LNCAP (cell line): Measurements from ENCODE around the gene EIF4E2.
A peak's percentile ranks its signal among the peaks of the same experiment; 100 is the strongest.

Experiments
- TF ChIP-seq, protein P1 (sequence below): fragments of 450-650 bp; IDR thresholded peaks from 2 replicates; pipeline ENCODE4 v1.5.1; 2017; ENCODE audit warnings: mild to moderate bottlenecking

Gene EIF4E2

DNA sequence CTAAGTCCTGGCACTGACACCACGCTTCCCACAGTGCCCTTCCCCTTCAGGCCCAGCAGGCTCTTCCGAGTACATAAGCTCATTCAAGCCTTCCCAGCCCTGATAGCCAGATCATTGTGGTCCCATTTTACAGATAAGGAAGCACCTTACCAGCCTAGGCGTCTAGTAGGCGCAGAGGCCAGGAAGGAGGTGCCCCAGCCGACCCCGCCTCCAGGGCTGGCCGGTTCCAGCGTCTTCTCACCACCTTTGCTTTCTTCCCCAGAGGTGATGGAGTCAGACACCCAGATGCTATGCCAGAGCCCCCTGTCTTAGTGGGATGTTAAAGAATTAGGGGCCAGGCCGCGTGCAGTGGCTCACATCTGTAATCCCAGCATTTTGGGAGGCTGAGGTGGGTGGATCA, 54.0 kb downstream of the EIF4E2 start:
- TF ChIP-seq, protein P1, sequence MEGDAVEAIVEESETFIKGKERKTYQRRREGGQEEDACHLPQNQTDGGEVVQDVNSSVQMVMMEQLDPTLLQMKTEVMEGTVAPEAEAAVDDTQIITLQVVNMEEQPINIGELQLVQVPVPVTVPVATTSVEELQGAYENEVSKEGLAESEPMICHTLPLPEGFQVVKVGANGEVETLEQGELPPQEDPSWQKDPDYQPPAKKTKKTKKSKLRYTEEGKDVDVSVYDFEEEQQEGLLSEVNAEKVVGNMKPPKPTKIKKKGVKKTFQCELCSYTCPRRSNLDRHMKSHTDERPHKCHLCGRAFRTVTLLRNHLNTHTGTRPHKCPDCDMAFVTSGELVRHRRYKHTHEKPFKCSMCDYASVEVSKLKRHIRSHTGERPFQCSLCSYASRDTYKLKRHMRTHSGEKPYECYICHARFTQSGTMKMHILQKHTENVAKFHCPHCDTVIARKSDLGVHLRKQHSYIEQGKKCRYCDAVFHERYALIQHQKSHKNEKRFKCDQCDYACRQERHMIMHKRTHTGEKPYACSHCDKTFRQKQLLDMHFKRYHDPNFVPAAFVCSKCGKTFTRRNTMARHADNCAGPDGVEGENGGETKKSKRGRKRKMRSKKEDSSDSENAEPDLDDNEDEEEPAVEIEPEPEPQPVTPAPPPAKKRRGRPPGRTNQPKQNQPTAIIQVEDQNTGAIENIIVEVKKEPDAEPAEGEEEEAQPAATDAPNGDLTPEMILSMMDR = no peak

DNA sequence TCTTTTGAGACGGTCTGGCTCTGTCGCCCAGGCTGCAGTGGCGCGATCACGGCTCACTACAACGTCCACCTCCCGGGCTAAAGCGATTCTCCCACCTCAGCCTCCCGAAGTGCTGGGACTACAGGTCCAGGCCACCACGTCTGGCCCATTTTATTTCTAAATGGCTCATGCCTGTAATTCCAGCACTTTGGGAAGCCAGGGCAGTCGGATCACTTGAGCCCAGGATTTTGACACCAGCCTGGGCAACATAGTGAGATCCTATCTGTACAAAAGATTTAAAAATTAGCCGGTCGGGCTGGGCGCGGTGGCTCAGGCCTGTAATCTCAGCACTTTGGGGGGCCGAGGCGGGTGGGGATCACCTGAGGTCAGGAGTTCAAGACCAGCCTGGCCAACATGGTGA, 56.5 kb downstream of the EIF4E2 start:
- TF ChIP-seq, protein P1 = no peak

DNA sequence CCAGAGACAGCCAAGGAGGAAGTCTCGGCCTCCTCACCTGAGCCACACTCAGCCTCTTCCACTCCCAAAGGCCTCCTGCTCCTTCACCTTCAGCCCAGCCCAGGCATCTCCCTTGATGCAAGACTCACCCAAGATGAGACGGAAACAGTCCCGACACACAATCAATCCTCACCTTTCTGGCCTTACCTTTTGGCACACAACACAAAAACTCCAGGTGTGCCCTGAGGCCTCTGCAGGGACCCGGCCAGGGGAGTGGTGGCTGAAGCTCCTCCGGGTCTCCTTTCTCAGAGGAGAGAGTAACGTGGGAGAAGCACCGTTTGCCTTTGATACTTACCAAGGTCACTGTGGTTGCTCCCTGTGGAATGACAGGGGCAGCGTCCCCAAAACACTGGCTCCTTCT, 59.1 kb downstream of the EIF4E2 start:
- TF ChIP-seq, protein P1 = no peak

DNA sequence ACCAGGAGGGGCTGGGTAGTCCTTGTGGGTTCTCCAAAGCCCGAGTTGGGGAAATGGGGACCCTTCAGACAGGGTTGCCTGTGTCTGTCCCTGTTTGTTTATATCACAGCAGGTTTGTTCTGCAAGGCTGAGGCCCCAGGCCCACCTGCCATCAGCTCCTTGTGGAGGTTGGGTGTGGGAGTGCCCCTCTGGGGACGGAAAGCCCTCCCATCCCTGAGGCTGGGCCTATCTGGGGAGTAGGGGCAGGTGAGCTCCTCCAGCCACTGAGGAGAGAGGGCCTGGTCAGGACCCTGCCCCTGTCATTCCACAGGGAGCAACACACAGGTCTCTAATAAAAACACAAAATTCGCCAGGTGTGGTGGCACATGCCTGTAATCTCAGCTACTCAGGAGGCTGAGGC, 59.6 kb downstream of the EIF4E2 start:
- TF ChIP-seq, protein P1 = no peak

DNA sequence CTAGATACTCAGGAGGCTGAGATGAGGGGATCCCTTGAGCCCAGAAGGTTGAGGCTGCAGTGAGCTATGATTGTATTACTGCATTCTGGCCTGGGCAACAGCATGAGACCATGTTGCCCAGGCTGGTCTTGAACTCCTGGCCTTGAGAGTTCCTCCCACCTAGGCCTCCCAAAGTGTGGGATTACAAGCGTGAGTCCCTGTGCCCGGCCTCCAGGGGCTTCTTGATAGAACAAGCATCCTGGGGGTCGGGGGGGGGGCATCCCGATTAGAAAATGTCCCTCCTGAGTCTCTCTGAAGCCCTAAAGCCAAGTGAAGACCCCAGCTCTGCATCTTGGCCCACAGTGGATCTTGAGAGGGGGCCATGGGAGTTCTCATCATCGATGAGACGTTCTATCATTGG, 60.6 kb downstream of the EIF4E2 start:
- TF ChIP-seq, protein P1 = no peak

DNA sequence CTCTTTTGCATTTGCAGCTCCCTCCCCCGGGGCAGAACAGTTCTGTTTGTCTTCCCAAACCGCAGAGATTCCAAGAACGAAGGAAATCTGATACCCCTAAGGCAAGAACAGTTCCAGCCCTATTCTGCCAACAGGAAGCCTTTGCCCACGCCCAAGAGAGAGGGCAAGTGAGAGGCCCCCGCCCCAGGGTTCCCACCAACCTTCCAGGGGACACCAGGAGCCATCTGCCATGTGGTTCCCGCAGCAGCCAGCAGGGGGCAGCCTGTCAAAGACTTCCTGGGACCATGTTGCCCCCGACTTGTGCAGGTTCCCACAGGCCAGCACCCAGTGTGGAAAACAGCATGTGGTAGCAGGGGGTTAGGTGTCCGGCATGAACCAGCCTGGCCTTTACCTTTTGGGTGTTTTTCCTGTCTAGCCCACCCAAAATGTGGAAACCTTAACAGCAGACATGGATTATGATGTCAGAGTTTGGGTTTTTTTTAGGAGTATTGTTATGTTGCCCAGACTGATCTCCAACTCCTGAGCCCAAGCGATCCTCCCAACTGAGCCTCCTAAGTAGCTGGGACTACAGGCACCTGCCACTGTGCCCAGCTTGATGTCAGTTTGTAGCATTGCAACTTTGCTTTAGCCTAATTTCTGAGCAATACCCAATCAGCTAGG, 61.2 kb downstream of the EIF4E2 start:
- TF ChIP-seq, protein P1 = peak; percentile 88

DNA sequence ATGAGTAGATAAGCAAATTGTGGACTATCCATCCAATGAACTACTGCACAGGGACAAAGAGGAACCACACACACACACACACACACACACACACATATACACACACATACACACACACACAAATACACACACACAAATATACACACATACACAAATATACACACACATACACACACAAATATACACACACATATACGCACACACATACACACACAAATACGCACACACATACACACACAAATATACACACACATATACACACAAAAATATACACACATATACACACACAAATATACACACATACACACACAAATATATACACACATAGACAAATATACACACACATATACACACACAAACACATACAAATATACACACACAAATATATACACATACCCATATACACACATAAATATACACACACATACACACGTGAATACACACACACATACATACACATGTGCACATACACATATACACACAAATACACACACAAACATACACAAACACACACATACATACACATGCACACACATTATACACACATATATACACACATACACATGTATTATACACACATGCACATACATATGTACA, 63.1 kb downstream of the EIF4E2 start:
- TF ChIP-seq, protein P1 = no peak
